ENCODE data around the gene OBSCN.

OBSCN gene

DNA sequence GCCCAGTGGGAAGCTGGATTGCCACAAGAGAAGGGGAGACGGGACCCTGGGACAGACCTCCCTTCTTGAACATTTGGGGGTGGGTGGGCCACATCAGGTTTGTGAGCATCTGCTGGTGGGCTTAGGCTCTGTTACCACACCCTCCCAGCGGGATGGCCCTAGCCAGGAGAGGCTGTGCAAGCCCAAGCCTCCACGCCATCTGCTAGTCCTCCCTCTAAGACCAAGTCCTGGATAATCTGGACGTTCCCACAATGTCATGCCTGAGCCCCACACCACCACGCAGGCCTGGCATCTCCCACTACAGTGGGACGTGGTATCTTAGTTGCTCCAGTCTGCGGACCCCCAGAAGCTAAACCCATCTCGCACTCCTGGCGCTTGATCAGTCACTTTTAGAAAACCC lies 46.0 kb upstream of the OBSCN start:
- no peak overlapping the region for H3K27ac ChIP-seq
- TF ChIP-seq, protein P1, sequence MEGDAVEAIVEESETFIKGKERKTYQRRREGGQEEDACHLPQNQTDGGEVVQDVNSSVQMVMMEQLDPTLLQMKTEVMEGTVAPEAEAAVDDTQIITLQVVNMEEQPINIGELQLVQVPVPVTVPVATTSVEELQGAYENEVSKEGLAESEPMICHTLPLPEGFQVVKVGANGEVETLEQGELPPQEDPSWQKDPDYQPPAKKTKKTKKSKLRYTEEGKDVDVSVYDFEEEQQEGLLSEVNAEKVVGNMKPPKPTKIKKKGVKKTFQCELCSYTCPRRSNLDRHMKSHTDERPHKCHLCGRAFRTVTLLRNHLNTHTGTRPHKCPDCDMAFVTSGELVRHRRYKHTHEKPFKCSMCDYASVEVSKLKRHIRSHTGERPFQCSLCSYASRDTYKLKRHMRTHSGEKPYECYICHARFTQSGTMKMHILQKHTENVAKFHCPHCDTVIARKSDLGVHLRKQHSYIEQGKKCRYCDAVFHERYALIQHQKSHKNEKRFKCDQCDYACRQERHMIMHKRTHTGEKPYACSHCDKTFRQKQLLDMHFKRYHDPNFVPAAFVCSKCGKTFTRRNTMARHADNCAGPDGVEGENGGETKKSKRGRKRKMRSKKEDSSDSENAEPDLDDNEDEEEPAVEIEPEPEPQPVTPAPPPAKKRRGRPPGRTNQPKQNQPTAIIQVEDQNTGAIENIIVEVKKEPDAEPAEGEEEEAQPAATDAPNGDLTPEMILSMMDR (conservative IDR thresholded peaks at IDR 0.05): no peak

DNA sequence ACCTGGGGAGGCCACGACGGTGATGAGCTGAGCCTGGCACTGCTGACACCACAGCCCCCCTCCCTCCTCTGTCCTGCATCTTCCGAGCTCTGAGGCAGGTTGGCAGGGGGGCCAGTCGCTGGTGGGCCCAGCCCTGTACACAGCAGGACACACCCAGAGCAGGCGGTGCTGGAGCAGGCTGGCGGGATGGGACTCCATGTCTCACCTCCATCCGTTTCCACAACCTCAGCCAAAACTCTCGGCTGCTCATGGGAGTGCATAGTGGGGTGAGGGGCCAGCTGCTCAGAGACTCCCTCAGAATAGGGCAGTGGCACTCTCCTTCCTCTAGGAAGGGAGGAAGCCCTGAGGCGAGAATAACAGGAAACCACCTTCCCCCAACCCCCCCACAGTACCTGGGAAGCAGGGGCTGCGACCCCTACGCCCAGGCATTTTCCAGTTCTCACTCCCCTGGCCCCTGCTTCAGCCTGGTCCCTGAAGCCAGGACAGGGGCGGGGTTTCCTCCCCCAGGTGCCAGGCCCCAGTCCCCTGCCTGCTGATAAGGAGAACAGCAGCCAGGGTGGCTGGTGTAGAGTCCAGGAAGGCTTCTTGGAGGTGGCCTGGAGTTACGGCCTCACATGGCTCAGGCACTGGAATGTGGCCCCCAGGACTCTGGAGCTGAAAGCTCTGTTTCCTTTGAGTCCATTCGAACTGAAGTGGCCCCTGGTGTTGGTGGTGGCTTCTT lies 45.4 kb upstream of the OBSCN start:
- TF ChIP-seq, protein P1 (conservative IDR thresholded peaks at IDR 0.05): no peak
- no peak overlapping the region for H3K27ac ChIP-seq

DNA sequence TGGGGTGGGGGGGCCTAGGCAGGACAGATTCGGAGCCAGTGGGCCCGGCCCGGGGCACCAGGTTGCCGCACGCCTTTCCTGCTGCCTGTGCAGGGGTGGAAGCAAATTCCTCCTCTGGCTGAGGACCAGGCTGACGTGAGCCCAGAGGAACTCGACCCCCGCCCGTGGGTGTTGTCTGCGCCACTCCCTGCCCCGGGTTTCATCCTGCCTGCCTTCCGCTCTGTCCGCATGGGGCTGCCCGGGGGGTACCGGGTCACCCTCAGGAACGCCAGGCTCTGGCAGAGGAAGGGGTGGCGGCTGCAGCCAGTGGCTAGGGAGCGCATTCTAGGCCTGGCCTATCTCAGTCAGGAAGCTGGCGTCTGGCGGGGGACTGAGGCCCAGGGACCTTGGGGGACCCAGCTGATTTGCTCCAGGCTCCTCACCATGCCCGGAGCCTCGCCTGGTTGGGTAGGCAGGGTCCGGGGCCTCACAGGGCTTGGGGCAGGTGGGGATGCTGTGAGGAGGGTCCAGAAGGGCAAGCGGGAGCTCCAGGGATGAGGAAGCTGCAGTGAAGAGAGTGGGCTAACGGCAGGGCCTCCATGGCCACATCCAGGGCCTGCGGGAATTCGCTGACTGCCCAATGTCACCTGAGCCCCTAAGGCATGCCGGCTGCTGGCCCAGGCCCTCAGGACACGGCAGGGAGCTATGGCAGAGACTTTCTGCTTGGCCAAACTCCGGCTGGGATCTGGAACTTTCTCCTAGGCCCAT lies 44.7 kb upstream of the OBSCN start:
- H3K27ac ChIP-seq: no peak overlapping the region
- TF ChIP-seq, protein P1 (conservative IDR thresholded peaks at IDR 0.05): no peak

DNA sequence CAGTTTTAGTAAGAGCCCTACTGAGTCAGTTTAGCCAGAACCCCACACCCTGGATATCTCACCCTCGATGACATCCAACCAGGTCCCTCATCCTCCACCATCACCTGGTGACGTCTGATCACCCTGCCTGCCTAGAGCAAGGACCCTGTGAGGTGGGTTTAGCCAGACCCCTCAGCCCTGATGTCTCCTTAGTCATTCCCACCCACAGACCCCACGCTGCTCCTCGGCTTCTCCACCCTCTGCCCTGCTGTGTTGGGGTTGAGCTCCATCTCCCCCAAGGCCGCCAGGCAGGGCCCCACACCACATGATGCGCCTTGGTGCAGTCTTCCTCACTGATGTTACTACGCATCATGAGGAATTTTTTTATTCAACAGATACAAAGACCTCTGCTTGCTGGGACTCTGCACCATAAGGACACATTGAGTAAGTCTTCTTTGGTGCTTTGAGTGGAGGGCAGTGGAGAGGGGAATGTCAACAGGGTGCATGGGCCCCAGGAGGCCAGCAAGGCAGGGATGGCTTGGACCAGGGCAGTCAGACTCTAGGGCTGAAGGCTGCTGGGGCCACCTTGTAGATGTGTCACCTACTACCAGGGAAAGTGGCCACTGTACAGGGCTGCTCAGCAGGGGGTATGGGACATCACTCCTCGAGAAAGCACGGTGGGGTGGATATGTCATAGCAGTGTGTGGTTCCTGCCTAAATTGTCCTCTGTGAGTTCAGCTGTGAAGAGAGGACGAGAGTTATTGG lies 43.9 kb upstream of the OBSCN start:
- TF ChIP-seq, protein P1 (conservative IDR thresholded peaks at IDR 0.05): no peak

DNA sequence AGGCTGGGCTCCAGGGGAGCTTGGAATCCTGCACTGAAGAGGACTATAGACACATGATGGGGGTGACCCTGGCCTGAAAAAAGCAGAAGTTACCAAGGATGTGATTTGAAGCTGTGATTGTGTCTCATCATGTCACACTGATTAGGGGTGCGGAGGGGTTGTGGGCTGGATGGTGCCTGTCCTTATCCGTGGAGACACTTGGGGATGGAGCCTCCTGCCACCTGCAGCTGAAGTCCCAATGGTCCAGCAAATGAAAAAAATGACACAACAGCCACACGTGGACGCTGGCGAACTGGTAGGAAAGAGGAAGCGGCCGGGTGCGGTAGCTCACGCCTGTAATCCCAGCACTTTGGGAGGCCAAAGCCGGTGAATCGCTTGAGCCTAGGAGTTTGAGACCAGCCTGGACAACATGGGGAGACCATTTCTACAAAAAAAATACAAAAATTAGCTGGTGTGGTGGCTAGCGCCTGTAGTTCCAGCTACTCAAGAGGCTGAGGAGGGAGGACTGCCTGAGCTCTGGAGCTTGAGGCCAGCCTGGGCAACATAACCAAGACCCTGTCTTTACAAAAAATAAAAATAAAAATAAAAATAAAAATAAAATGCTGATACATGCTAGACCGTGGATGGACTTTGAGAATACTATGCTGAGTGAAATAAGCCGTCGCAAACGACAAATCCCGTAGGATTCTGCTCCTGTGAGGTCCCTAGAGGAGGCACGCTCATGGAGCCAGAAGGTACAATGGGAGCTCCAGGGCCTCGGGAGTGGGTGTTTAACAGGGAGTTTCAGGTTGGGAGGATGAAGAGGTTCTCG lies 43.1 kb upstream of the OBSCN start:
- H3K27ac ChIP-seq: peak overlapping the region; percentile 78
- TF ChIP-seq, protein P1 (conservative IDR thresholded peaks at IDR 0.05): no peak

More for the DNA sequence above, 43.9 kb upstream of the OBSCN start:
- no peak overlapping the region for H3K27ac ChIP-seq

DNA sequence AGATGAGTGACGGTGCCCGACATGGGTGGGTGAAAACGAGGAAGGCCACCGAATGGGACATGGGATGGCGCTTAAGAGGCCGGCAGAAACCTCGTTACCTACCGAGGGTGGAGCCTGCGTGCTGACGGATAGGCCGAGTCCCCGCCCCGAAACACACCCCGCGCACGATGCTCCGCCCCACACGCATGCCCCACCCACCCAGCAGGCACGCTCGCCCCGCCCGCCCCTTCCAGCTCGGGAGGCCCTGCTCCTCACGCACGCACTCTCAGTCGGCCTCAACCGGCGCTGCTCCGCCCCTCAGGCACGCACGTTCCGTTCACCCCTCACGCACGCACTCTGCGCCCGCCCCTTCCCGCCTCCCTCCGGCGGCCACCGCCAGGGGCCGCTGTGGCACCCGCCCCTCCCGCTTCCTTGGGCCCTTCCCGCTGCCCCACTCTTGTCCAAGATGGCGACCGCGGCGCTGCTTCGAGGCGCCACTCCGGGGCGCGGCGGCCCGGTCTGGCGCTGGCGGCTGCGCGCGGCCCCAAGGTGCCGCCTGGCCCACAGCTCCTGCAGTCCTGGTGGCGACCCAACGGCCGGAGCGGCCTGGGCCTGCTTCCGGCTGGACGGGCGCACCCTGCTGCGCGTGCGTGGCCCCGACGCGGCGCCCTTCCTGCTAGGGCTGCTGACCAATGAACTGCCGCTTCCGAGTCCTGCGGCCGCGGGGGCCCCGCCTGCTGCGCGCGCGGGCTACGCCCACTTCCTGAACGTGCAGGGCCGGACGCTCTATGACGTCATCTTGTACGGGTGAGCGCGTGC lies 42.3 kb upstream of the OBSCN start, which contains the start of gene IBA57:
Gene IBA57, plus strand, starts transcription at position 433 of the 798 bp plus-strand sequence. Its CDS starts 13 bp downstream, at position 446.
- TF ChIP-seq, protein P1 (conservative IDR thresholded peaks at IDR 0.05): peak; percentile 78
- H3K27ac ChIP-seq: peak within 1 kb of the TSS; percentile 78

Data from VCaP (cell line).